Thyroid gland (tissue), 4 donors: ENCODE data around the gene NXPE1.

Experiments used
- POLR2A ChIP-seq, 2 donors: fragments of 450-650 bp; IDR thresholded peaks; one replicate each; pipeline ENCODE4 v1.6.1; 2017; ENCODE audit warnings: antibody characterized with exemption in 2 of 2, mild to moderate bottlenecking in 2 of 2, moderate library complexity in 1 of 2
- TF ChIP-seq, protein P1 (sequence below), 6 experiments: fragments of 200-600 bp in 3 of 6; fragments of 450-650 bp in 3 of 6; sonication (generic) in 3 of 6; IDR thresholded peaks; one replicate each; pipeline ENCODE4 v1.5.1; 2016 to 2019; ENCODE audit warnings: antibody characterized with exemption in 6 of 6, mild to moderate bottlenecking in 2 of 6, inconsistent platforms in 1 of 6, moderate library complexity in 1 of 6

DNA sequence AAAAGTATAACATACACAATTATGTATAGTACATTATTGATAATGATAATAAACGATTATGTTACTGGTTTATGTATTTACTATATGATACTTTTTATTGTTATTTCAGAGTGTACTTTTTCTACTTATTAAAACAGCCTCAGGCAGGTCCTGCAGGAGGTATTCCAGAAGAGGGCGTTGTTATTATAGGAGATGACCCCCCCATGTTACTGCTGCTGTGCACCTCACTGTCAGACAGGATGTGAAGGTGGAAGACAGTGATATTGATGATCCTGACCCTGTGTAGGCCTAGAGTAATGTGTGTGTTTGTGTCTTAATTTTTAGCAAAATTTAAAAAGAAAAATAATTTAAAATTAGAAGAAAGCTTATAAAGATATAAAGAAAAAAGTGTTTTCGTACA lies 62.8 kb downstream of the NXPE1 start:
- TF ChIP-seq, protein P1, sequence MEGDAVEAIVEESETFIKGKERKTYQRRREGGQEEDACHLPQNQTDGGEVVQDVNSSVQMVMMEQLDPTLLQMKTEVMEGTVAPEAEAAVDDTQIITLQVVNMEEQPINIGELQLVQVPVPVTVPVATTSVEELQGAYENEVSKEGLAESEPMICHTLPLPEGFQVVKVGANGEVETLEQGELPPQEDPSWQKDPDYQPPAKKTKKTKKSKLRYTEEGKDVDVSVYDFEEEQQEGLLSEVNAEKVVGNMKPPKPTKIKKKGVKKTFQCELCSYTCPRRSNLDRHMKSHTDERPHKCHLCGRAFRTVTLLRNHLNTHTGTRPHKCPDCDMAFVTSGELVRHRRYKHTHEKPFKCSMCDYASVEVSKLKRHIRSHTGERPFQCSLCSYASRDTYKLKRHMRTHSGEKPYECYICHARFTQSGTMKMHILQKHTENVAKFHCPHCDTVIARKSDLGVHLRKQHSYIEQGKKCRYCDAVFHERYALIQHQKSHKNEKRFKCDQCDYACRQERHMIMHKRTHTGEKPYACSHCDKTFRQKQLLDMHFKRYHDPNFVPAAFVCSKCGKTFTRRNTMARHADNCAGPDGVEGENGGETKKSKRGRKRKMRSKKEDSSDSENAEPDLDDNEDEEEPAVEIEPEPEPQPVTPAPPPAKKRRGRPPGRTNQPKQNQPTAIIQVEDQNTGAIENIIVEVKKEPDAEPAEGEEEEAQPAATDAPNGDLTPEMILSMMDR (IDR thresholded peaks at IDR 0.05): no peak
- no peak for TF ChIP-seq POLR2A (IDR thresholded peaks at IDR 0.05)
